MCF 10A (cell line): Measurements from ENCODE around the gene FGF14. TPM values are rescaled to one million over a fixed set of nuclear protein-coding genes. Genes with fewer than 3 reads are reported as not detected.
A peak's percentile ranks its signal among the peaks of the same experiment; 100 is the strongest.

Experiments used
- BruUV-seq: library from RNA; stranded (reverse); fragments of 400-500 nt; replicated peaks from 2 replicates; lab custom pipeline; 2021; lab: Mats Ljungman, UMichigan
- CTCF ChIA-PET: fragments of 300-600 bp; sonication (Branson Sonifier 250); formaldehyde crosslinking; extraction: SDS; loops from one replicate; lab custom pipeline; 2021; ENCODE audit warnings: antibody characterized with exemption, inconsistent platforms; lab: Yijun Ruan, JAX
- POLR2A ChIA-PET: fragments of 300-600, 350-650 bp; sonication (Branson Sonifier 250); formaldehyde crosslinking; extraction: SDS; loops from one replicate; lab custom pipeline; 2020; ENCODE audit warnings: antibody characterized with exemption, inconsistent platforms; lab: Yijun Ruan, JAX
- DNase-seq: peaks from one replicate; pipeline ENCODE4 v3.0.0-alpha.2; 2018; ENCODE audit not compliant: unreplicated experiment
- H3K27ac Mint-ChIP-seq: one replicate; pipeline ENCODE4 v1.8.0; 2022; ENCODE audit warnings: mild to moderate bottlenecking, low read depth, mixed read lengths; ENCODE audit not compliant: unreplicated experiment
- H3K27me3 Mint-ChIP-seq: one replicate; pipeline ENCODE4 v1.8.0; 2022; ENCODE audit warnings: mixed read lengths; ENCODE audit not compliant: insufficient read depth, unreplicated experiment
- H3K36me3 Mint-ChIP-seq: one replicate; pipeline ENCODE4 v1.8.0; 2022; ENCODE audit warnings: mild to moderate bottlenecking, moderate library complexity, mixed read lengths; ENCODE audit not compliant: insufficient read depth, unreplicated experiment
- H3K4me1 Mint-ChIP-seq: one replicate; pipeline ENCODE4 v1.8.0; 2022; ENCODE audit warnings: mixed read lengths; ENCODE audit not compliant: insufficient read depth, unreplicated experiment
- H3K4me3 Mint-ChIP-seq: one replicate; pipeline ENCODE4 v1.8.0; 2022; ENCODE audit warnings: mild to moderate bottlenecking, moderate library complexity, mixed read lengths; ENCODE audit not compliant: unreplicated experiment
- H3K9me3 Mint-ChIP-seq: one replicate; pipeline ENCODE4 v1.8.0; 2022; ENCODE audit warnings: mixed read lengths; ENCODE audit not compliant: unreplicated experiment
- CTCF ChIP-seq: fragments of 200-600 bp; IDR thresholded peaks from one replicate; pipeline ENCODE4 v1.8.0; 2022; ENCODE audit warnings: antibody characterized with exemption, mild to moderate bottlenecking; ENCODE audit not compliant: unreplicated experiment
- intact Hi-C: fragments of 100-400 bp; cut with micrococcal nuclease; formaldehyde crosslinking; loops from 2 replicates; pipeline ENCODE4 v1.14.1; 2022
- microRNA-seq: library from miRNA; unstranded; fragments of <30 nt; microRNA quantifications from one replicate; pipeline ENCODE4 v1.2.0, GENCODE V29; 2022
- total RNA-seq: library from RNA; stranded (reverse); gene quantifications from 2 replicates; pipeline ENCODE4 v1.2.3, GENCODE V29; 2022

FGF14 gene
- total RNA-seq, 1 experiment from 2014 or later, result not detected

GRCh38 chr13:101686003-101686402, 715.8 kb downstream of the FGF14 start:
- intact Hi-C loops, result no loop called here
- ChIA-PET CTCF (interaction anchor here (0.9 kb wide), 1 partner anchor 29 kb away, joined by 3 read pairs; no protein-coding TSS in a partner anchor), POLR2A (no interaction called here)
- no peak overlapping the region for H3K4me3 Mint-ChIP-seq
- peaks cover 17% of the 10 kb centered on the region for H3K4me1 Mint-ChIP-seq
- no peak overlapping the region for H3K27ac Mint-ChIP-seq
- no peaks in the 10 kb centered on the region for H3K36me3 Mint-ChIP-seq
- BruUV-seq, result no TSS peak
- H3K9me3 Mint-ChIP-seq, result no peaks in the 10 kb centered on the region
- no peaks in the 10 kb centered on the region for H3K27me3 Mint-ChIP-seq
- DNase-seq, result no peak
- no peak for TF ChIP-seq CTCF

- CTCF ChIA-PET, result no interaction called here
- BruUV-seq, result no TSS peak
- Mint-ChIP-seq H3K27ac (peak overlapping the region; percentile 20), H3K36me3 (no peaks in the 10 kb centered on the region), H3K9me3 (no peaks in the 10 kb centered on the region), H3K4me3 (no peak overlapping the region), H3K4me1 (peaks cover 16% of the 10 kb centered on the region), H3K27me3 (no peaks in the 10 kb centered on the region)
- POLR2A ChIA-PET, result interaction anchor here (0.6 kb wide), 1 partner anchor 13 kb away, joined by 3 read pairs; no protein-coding TSS in a partner anchor
- intact Hi-C loops, result no loop called here
- TF ChIP-seq CTCF, result no peak
- DNase-seq, result peak; percentile 23
Measured at GRCh38 chr13:101681834-101682233, 720.0 kb downstream of the FGF14 start.

- CTCF ChIA-PET, result no interaction called here
- no peak for DNase-seq
- peaks cover 21% of the 10 kb centered on the region for H3K4me1 Mint-ChIP-seq
- H3K36me3 Mint-ChIP-seq, result no peaks in the 10 kb centered on the region
- BruUV-seq, result no TSS peak
- intact Hi-C loops, result no loop called here
- no peak overlapping the region for H3K4me3 Mint-ChIP-seq
- H3K27ac Mint-ChIP-seq, result peak overlapping the region; percentile 8
- peaks cover 7% of the 10 kb centered on the region for H3K9me3 Mint-ChIP-seq
- no peaks in the 10 kb centered on the region for H3K27me3 Mint-ChIP-seq
- TF ChIP-seq CTCF, result no peak
- POLR2A ChIA-PET, result interaction anchor here (1.0 to 1.3 kb wide), 5 partner anchors 15 to 37 kb away, joined by 3 to 6 read pairs (median 3); no protein-coding TSS in a partner anchor
Measured at GRCh38 chr13:101673360-101674105, 728.3 kb downstream of the FGF14 start.

GRCh38 chr13:101661839-101662238, 740.0 kb downstream of the FGF14 start:
- BruUV-seq, result no TSS peak
- no peak for TF ChIP-seq CTCF
- H3K4me3 Mint-ChIP-seq, result no peak overlapping the region
- intact Hi-C loops, result no loop called here
- no peak overlapping the region for H3K27ac Mint-ChIP-seq
- no peak for DNase-seq
- CTCF ChIA-PET, result interaction anchor here (1.1 kb wide), 1 partner anchor 13 kb away, joined by 3 read pairs; no protein-coding TSS in a partner anchor
- no peaks in the 10 kb centered on the region for H3K36me3 Mint-ChIP-seq
- POLR2A ChIA-PET, result interaction anchor here (1.1 kb wide), 1 partner anchor 38 kb away, joined by 7 read pairs; no protein-coding TSS in a partner anchor
- H3K9me3 Mint-ChIP-seq, result no peaks in the 10 kb centered on the region
- peaks cover 7% of the 10 kb centered on the region for H3K4me1 Mint-ChIP-seq
- H3K27me3 Mint-ChIP-seq, result no peaks in the 10 kb centered on the region

Small RNA genes lying within 50 kb of the gene (microRNA-seq; reads per million reads assigned to microRNA genes)
- gene MIR2681 (not detected), gene MIR4705 (not detected)

Other genes with a start within 250 kb of the FGF14 start
- 35.1 and 44.2 TPM in 2 replicates for gene TPP2, start 194.9 kb upstream of the FGF14 start, total RNA-seq